ENCODE measurements around the gene YKT6.

DNA sequence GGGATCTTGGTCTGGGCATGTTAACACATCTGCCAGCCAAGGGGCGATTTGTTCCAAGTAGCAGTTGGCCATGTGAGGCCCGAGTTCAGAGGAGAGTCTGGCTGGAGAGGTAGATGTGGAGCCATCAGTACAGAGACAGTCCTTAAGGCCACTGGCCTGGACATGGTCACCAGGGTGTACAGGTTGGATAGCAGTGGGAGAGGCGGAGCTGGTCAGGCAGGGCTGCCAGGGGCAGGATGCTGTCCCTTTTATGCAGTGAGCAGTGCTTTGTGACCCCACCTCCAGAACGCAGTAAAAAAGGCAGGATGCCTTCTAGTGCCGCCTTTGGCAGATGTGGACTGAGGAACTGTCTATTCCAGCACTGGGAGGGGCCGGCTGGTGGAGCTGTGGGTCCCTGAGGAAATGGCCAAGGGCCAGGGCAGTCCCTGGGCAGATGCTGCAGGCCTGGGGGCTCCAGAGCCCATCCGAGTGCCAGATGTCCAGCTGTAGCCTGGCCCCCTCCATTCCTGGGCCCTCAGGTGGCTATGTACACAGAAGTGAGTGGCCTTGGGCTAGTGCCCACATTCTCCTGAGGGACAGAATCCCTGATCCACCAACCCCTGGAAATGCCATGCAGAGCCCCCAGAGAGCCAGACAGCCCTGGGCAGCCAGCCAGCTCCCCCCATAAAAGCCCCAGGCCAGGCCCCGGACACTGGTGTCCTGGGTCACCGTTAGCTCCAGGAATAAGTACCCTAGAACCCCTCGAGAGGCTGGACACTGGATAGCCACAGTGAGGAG is 42.5 kb upstream of the YKT6 start:
- TF ChIP-seq, protein P1, sequence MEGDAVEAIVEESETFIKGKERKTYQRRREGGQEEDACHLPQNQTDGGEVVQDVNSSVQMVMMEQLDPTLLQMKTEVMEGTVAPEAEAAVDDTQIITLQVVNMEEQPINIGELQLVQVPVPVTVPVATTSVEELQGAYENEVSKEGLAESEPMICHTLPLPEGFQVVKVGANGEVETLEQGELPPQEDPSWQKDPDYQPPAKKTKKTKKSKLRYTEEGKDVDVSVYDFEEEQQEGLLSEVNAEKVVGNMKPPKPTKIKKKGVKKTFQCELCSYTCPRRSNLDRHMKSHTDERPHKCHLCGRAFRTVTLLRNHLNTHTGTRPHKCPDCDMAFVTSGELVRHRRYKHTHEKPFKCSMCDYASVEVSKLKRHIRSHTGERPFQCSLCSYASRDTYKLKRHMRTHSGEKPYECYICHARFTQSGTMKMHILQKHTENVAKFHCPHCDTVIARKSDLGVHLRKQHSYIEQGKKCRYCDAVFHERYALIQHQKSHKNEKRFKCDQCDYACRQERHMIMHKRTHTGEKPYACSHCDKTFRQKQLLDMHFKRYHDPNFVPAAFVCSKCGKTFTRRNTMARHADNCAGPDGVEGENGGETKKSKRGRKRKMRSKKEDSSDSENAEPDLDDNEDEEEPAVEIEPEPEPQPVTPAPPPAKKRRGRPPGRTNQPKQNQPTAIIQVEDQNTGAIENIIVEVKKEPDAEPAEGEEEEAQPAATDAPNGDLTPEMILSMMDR (IDR thresholded peaks at IDR 0.05; ENCODE audit: low read depth, low read length), result no peak
- TF ChIP-seq EZH2phosphoT487 (IDR thresholded peaks at IDR 0.05; ENCODE audit: low read depth), result no peak
